Raji (cell line): ENCODE data around the gene KANSL2.

ENCODE experiments used
- POLR2A ChIP-seq: IDR thresholded peaks from 2 replicates; pipeline ENCODE4 v1.6.1; 2011; ENCODE audit warnings: low read depth, low read length, control low read depth; ENCODE audit not compliant: insufficient read depth

KANSL2 gene, protein sequence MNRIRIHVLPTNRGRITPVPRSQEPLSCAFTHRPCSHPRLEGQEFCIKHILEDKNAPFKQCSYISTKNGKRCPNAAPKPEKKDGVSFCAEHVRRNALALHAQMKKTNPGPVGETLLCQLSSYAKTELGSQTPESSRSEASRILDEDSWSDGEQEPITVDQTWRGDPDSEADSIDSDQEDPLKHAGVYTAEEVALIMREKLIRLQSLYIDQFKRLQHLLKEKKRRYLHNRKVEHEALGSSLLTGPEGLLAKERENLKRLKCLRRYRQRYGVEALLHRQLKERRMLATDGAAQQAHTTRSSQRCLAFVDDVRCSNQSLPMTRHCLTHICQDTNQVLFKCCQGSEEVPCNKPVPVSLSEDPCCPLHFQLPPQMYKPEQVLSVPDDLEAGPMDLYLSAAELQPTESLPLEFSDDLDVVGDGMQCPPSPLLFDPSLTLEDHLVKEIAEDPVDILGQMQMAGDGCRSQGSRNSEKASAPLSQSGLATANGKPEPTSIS

DNA sequence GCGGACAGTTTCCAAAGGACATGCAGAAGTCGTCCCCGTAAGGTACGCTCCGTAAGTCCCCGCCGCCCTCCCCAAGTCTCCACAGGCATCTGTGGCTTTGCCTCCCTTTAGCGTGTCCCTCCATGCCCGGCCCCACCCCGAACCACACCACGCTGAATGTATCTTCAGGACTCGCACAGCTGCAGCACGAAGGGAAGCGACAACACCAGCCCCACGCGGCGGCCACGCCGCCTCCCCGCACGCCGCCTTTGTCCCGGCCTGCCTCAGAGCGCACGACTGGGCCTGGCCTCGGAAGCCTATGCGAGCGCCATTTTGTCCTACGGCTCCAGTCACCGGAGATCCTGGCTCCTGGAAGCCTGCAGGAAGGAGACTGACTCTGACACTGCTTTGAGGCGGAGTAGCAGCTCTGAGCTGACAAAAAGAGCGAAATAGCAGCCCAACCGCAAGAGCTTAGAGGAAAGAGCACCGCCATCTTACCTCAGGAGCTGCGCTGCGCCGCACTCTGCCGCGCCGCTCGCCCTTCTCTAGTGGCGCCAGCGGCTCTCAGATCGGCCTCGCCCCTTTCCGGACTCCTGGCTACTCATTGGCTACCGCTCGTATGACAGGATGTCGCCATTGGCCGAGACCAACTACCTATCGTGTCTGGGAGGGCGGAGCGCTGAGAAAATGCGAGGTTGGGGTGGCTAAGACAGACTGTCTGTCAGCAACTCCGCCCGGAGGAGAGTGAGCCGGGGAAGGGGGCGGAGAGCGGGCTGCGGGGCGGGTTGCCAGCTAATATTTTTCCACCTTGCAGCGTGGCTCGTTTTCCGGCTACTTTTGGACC, at the start of gene KANSL2:
Gene KANSL2, minus strand, starts transcription at position 529 of the 823 bp plus-strand sequence. CDS start 606 bp downstream, outside the sequence.
- TF ChIP-seq POLR2A = peak; percentile 99

DNA sequence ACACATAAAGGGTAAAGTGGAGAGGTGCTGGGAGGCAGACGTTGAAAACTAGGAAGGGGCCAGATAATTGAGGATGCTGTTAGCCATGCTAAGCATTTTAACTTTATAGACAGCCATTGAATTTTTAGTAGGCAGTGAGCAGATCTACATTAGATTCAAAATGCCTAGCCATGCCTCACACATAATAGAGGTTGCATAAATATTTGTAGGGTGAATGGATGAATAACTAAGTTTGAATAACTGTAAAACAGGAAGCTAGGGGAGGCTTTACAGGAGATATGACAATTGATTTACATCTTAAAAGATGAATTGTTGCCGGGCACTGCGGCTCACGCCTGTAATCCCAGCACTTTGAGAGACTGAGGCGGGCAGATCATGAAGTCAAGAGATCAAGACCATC, 46.8 kb upstream of the KANSL2 start:
- TF ChIP-seq POLR2A = no peak

DNA sequence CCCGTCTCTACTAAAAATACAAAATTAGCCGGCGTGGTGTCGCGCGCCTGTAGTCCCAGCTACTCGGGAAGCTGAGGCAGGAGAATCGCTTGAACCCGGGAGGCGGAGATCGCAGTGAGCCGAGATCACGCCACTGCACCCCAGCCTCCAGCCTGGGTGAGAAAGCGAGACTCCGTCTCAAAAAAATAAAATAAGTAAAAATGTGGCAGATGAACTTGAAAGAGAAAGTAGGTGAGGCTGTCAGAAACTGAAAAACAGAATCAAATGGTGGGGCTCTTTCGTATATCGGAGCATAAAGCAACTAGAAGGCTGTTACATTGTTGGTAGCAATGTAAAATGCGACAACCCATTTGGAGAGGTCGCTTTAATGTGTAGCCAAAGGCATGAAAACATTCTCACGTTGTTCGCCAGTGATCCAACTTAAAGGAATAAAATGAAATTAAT, 35.2 kb upstream of the KANSL2 start:
- no peak for TF ChIP-seq POLR2A

DNA sequence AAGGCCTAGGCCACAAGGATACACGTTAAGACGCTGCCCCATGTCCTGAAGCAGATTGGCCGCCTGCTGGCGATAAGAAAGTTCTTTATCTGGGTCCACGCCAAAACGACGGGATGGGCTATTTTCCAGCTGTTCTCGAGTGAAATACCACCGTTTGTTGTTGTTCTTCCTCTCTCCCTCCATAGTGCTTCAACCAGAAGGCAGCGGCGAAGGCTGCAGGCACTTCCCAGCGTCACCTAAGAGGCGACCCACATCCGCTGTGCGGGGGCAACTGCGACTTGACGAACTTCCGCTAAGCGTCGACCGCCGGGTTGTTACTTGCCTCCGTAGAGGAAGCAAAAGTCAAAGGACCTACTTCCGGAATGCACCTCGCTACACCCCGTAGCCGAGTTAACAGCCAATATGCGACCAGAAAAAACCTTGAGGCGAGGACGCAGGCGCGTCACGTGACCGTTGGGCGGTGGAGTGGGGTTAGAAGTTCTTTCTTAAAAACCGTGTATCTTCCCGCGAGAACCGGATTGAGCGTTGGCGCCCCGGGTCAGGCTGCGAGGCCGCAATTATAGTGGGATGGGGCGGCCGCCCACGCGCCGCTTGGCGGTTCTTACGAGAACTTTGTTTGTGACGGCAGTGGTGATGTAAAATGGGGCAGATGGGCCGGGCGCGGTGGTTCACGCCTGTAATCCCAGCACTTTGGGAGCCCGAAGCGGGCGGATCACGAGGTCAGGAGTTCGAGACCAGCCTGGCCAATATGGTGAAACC, 34.6 kb upstream of the KANSL2 start, which contains the start of gene CCNT1:
Gene CCNT1, minus strand, starts transcription at position 215 of the 759 bp plus-strand sequence. Its CDS starts 32 bp downstream, at position 183.
- peak; percentile 78 for TF ChIP-seq POLR2A

DNA sequence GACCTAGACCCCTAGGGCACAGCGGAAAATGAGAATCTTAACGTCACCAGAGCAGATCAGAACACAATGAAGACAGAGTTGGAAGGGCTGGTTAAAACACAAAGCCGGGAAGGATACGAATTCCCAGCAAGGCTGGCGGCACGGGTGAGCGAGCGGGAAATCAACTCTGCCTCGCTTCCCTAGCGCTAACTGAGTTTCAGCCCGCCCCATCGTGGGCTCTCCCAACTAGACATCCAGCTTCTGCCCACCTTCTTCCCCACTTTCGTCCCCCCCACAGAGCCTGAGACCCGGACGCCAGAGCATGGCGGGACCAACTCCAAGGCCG, 34.1 kb upstream of the KANSL2 start:
- TF ChIP-seq POLR2A = no peak

DNA sequence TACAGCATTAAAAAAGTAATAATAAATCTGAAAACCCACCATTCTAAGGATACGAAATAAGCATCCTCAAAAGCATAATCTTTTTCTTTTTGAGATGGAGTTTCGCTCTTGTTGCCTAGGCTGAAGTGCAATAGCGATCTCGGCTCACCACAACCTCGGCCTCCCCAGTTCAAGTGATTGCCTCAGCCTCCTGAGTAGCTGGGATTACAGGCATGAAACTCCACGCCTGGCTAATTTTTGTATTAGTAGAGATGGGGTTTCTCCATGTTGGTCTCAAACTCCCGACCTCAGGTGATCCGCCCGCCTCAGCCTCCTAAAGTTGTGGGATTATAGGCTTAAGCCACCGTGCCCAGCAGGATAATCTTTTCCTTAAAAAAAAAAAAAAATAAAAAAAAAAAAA, 30.2 kb upstream of the KANSL2 start:
- no peak for TF ChIP-seq POLR2A

DNA sequence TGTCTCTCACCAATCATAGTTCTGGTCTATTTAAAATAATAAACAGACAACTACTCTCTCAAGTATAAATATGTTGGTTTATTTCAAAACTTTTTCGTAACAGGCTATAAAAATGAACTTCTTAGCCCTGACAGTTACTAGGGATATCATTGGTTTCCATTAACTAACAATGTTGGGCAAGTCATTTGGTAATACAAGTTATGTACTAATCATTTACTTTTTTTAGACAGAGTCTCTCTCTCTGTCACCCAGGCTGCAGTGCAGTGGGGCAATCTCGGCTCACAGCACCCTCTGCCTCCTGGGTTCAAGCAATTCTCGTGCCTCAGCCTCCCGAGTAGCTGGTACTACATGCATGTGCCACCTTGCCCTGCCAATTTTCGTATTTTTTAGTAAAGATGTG, 14.6 kb upstream of the KANSL2 start:
- no peak for TF ChIP-seq POLR2A

DNA sequence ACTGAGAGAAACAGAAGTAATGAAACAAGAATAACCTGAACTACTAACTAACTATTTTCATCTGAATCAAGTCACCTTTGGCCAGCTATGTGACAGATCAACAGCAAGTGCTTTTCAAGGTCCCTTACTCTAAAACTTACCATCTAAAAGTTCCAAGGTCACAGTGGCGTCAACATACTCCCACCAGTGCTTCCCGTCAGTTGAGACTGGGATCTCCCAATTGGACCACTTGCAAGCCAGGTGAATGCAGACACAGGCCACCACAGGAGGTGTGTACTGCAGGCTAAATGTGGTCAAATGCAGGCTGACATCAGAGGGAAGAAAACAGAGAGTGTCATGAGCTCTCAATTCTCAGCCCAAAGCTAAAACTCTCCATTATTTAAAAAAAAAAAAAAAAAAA, 13.8 kb upstream of the KANSL2 start:
- TF ChIP-seq POLR2A = no peak

DNA sequence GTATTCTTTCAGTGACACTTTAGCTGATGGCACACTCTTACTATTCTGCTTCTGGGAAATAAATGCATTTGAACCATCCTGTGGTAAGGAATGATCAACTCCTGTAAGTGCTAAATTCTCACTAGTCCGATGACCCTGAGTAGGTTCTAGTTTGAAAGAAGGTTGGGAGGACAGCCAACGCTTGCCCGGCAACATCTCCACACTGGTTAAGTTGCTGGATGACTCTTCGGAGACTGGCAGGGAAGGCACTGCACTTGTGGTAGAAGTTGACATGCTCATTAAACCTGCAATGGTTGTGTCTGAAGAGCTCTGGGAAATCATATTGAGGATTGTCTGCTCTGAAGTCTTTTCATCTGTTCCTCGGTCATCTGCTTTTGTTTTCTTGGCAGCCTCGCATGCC, 12.0 kb upstream of the KANSL2 start:
- TF ChIP-seq POLR2A = no peak

DNA sequence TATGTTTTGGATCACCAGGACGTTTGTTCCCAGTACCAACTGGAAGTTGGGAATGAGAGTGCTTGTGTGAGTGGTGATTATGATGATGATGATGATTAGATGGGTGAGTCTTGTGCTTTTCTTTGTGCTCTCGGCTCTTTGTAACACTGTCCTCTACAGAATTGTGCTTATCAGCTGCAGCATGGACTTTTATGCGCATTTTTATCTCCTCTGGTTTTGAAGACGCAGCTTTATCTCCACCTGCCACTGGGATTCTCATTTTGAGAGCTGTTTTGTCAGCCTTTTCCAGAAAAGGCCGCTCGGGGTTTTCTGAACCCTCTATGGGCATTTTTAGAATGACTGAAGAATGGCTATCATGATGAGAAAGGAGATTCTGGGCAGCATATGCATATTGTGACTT, 11.5 kb upstream of the KANSL2 start:
- TF ChIP-seq POLR2A = no peak

DNA sequence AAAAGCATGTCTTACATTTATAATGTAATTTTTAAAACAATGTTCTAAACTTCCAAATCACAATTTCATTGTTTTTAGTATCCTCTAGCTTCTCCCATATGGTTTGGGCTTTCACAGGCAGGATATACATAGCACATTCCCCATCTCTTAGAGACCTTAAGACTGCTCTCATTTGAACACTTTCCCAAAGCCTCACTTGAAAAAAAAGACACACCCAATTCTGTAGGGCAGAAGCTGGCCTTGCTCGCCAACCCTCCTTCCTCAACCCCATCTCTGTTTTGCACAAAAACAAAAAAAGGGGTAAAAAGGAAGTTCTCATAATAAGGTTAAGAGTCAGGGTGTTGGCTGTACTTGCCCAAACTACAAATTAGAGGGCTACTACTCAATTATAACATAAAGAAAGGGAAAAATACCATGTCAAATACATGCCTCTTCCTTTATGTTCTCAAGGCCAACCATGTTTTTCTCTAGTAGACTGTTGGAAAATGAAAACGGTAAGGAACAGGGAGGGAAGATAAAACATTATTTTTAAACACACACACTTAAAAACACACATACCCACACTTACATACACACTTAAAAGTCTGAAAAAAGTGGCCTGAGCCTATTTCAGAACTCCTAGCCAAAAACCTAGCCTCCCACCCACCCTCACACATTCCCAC, 9.9 kb upstream of the KANSL2 start:
- no peak for TF ChIP-seq POLR2A

DNA sequence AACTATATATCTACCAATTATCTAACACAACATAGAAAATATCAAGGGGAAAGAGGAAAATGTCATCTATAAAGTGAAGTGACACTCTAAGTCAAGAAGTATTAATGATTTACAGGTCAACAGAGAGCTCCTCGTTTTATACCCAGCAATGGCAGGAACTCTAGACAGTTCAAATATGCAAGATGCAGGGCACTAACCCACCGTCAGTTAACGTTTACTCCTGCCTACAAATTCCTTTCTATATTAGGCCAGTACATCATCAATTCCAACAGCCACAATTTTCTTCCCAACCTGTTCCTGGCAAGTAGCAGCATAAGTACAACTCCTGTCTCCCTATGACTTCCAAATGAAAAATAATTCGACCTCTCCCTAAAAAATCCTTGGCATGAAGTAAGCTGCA, 9.0 kb upstream of the KANSL2 start:
- TF ChIP-seq POLR2A = no peak

DNA sequence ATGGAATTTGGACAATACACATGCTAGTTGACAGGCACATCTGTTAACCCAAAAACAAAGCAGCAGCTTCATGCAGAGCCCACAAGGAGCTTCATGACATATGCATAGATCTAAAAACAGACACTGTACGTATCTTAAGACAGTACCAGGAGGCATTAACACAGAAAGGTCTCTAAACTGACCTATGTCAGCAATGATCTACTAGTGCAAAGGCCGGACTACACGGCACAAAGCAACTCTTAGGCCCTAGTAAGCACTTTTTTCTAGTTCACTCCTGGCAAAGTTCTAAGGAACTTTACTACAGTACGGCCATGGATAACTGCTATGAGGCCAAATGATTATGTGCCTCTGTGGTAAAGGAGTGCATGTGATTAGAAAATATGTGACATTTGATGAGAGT, 8.4 kb upstream of the KANSL2 start:
- TF ChIP-seq POLR2A = no peak

DNA sequence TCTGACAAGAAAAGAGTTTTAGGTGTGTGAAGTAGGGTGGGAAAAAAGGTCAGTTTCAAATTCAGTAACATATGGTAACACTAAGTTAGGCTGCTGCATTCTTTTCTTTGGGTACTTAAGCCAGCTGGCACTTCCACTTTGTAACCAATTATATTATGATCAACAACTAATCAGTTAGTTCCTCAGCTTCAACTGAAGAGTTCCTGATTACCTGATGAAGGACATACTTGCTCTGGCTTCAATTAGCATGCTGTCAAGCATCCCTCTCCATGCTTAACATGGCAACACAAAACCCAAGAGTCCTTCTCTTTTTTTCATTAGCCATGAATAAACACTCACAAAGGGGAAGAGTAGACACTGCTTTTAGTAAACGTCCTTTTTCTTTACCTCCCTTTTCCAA, 6.8 kb upstream of the KANSL2 start:
- no peak for TF ChIP-seq POLR2A

DNA sequence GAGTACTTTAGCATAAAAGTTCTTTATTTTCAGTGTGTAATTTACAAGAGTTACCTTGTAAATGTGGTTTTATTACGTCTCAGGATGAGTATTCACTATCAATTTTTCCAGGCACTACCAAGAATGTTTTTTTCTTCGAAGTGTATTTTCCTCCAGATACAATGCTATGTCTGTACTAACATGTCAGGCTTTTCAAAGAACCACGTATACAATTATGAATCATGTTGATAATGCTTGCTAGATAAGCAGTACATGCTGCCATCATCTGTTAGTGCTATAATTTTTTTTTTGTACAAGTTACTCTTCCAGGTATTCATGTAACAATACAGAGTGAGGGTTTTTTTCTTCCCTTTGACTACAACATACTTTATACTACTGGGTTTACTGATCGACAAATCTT, 5.6 kb upstream of the KANSL2 start:
- TF ChIP-seq POLR2A = no peak

DNA sequence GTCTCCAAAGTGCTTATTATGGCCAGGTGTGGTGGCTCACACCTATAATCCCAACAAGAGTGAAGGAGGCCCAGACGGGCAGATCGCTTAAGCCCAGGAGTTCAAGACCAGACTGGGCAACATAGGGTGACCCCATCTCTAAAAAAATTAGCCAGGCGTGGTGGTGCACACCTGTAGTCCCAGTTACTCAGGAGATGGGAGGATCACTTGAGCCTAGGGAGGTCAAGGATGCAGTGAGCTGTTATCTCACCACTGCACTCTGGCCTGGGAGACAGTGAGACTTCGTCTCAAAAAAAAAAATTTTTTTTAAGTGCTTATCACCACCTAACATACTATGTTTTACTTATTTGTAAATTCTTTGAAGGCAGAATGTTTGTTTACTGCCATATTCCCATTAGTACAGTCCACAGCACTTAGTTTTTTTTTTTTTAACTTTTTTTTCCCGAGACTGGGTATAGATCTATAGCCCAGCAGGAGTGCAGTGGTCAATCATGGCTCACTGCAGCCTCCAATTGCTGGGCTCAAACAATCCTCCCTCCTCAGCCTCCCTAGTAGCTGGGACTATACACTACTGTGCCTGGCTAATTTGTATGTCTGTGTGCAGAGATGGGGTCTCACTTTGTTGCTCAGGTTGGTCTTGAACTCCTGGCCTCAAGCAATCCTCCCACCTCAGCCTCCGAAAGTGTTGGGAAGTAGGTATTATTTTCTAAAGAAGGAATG, 4.7 kb upstream of the KANSL2 start:
- TF ChIP-seq POLR2A = no peak
